ENCODE data around the gene DAGLB. TPM values are rescaled to one million over a fixed set of nuclear protein-coding genes. Genes with fewer than 3 reads are reported as not detected.

Gene DAGLB
- total and polyA plus RNA-seq, 2 of the 4 experiments (the other 2 are of a cell fraction), result 23.4 to 33.5 TPM

DNA sequence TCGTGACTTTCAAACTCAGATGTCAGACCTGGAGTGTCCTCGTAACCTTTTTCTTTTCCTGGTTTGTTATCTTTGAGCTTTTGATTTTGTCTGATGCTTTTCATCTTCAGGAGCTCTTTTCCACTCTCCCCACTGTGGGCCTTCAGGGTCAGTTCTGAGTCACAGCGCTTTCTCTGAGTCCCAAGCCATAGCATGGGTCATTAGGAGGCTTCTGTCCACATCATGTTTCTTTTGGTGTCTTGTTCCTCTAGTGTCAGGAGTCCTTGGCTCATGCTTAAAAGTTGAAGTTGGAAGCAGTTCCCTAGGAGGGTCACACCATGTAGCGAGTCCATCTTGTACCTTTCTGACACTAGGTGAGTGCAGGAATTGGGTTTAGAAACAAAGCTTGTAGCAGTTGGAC is 40.3 kb downstream of the DAGLB start:
- H3K27ac ChIP-seq (ENCODE audit: insufficient read depth, low read length), result no peak overlapping the region
- H2BK120ac ChIP-seq (ENCODE audit: low read depth, low read length), result no peak overlapping the region
- dilution Hi-C loops (cut with HindIII; ENCODE audit: low sequenced_read_pairs, unreplicated experiment) (no loop called here), intact Hi-C loops (cut with micrococcal nuclease) (no loop called here), in situ Hi-C loops (cut with MboI; ENCODE audit: low sequenced_read_pairs) (no loop called here)
- POLR2A ChIA-PET (ENCODE audit: unreplicated experiment), result no interaction called here
- H3K9me1 ChIP-seq (ENCODE audit: insufficient read depth, low read length), result peaks cover 9% of the 10 kb centered on the region; the same call in 1 of the 2 replicates
- DNase-seq (peak; percentile 20), ATAC-seq (ENCODE audit: low read depth) (peak; percentile 13; the same call in 1 of the 2 replicates)
- H2BK15ac ChIP-seq (ENCODE audit: low read depth, low read length), result no peak overlapping the region
- H3K4me2 ChIP-seq (ENCODE audit: low read depth, low read length), result no peak overlapping the region
- H3K4me1 ChIP-seq (ENCODE audit: control insufficient read depth, insufficient read depth, low read length), result no peaks in the 10 kb centered on the region
- peaks cover 46% of the 10 kb centered on the region for H4K20me1 ChIP-seq (ENCODE audit: insufficient read depth, low read length)
- H3K18ac ChIP-seq (ENCODE audit: low read depth, low read length), result no peak overlapping the region
- TF ChIP-seq BHLHE40 (IDR thresholded peaks at IDR 0.05; ENCODE audit: low read depth, low read length), result no peak
- TF ChIP-seq POLR2A (IDR thresholded peaks at IDR 0.05; ENCODE audit: low read depth, low read length), result no peak
- TF ChIP-seq FOS (IDR thresholded peaks at IDR 0.05; ENCODE audit: low read depth, low read length), result no peak
- TF ChIP-seq RFX5 (IDR thresholded peaks at IDR 0.05; ENCODE audit: low read depth, low read length), result no peak
- TF ChIP-seq MAFK (IDR thresholded peaks at IDR 0.05; ENCODE audit: low read depth, low read length), result no peak
- TF ChIP-seq, protein P1, sequence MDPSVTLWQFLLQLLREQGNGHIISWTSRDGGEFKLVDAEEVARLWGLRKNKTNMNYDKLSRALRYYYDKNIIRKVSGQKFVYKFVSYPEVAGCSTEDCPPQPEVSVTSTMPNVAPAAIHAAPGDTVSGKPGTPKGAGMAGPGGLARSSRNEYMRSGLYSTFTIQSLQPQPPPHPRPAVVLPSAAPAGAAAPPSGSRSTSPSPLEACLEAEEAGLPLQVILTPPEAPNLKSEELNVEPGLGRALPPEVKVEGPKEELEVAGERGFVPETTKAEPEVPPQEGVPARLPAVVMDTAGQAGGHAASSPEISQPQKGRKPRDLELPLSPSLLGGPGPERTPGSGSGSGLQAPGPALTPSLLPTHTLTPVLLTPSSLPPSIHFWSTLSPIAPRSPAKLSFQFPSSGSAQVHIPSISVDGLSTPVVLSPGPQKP (IDR thresholded peaks at IDR 0.05; ENCODE audit: borderline replicate concordance, low read depth, low read length), result no peak
- TF ChIP-seq, protein P2, sequence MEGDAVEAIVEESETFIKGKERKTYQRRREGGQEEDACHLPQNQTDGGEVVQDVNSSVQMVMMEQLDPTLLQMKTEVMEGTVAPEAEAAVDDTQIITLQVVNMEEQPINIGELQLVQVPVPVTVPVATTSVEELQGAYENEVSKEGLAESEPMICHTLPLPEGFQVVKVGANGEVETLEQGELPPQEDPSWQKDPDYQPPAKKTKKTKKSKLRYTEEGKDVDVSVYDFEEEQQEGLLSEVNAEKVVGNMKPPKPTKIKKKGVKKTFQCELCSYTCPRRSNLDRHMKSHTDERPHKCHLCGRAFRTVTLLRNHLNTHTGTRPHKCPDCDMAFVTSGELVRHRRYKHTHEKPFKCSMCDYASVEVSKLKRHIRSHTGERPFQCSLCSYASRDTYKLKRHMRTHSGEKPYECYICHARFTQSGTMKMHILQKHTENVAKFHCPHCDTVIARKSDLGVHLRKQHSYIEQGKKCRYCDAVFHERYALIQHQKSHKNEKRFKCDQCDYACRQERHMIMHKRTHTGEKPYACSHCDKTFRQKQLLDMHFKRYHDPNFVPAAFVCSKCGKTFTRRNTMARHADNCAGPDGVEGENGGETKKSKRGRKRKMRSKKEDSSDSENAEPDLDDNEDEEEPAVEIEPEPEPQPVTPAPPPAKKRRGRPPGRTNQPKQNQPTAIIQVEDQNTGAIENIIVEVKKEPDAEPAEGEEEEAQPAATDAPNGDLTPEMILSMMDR (conservative IDR thresholded peaks at IDR 0.05; ENCODE audit: low read depth, low read length), result no peak
- TF ChIP-seq RAD21 (IDR thresholded peaks at IDR 0.05; ENCODE audit: low read length), result no peak
- TF ChIP-seq, protein P3, sequence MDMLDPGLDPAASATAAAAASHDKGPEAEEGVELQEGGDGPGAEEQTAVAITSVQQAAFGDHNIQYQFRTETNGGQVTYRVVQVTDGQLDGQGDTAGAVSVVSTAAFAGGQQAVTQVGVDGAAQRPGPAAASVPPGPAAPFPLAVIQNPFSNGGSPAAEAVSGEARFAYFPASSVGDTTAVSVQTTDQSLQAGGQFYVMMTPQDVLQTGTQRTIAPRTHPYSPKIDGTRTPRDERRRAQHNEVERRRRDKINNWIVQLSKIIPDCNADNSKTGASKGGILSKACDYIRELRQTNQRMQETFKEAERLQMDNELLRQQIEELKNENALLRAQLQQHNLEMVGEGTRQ (IDR thresholded peaks at IDR 0.05; ENCODE audit: low read depth, low read length), result no peak
- TF ChIP-seq NFE2L2 (IDR thresholded peaks at IDR 0.05; ENCODE audit: low read depth, low read length), result no peak
- TF ChIP-seq MAZ (IDR thresholded peaks at IDR 0.05; ENCODE audit: borderline replicate concordance, low read depth, low read length), result no peak
- TF ChIP-seq SMC3 (IDR thresholded peaks at IDR 0.05; ENCODE audit: low read depth, low read length), result no peak
- no peak for TF ChIP-seq CEBPB (IDR thresholded peaks at IDR 0.05; ENCODE audit: low read depth, low read length)
- no peak for TF ChIP-seq MXI1 (IDR thresholded peaks at IDR 0.05; ENCODE audit: borderline replicate concordance, low read depth, low read length)
- no peak for TF ChIP-seq RCOR1 (IDR thresholded peaks at IDR 0.05; ENCODE audit: insufficient replicate concordance, low read length)
- TF ChIP-seq CHD1 (IDR thresholded peaks at IDR 0.05; ENCODE audit: low read depth, low read length), result no peak
- H3K9ac ChIP-seq (ENCODE audit: low read depth, low read length), result no peak overlapping the region
- no TSS peak for BruUV-seq (replicated peaks)
- H3K4ac ChIP-seq (ENCODE audit: low read depth, low read length), result no peak overlapping the region
- CTCF ChIA-PET, result no interaction called here
- no peak overlapping the region for H2AFZ ChIP-seq (replicated peaks; ENCODE audit: low read length, poor library complexity)
- no peaks in the 10 kb centered on the region for H3K9me3 ChIP-seq (ENCODE audit: control insufficient read depth, insufficient read depth, low read length)
- H2AK5ac ChIP-seq (ENCODE audit: low read depth, low read length), result no peak overlapping the region
- no peaks in the 10 kb centered on the region for H3K27me3 ChIP-seq (ENCODE audit: control insufficient read depth, insufficient read depth, low read length)
- H2AK9ac ChIP-seq (replicated peaks; ENCODE audit: low read depth, low read length, poor library complexity), result no peak overlapping the region
- H3K4me3 ChIP-seq (ENCODE audit: insufficient read depth, low read depth, low read length), result no peak overlapping the region
- no peak overlapping the region for H4K91ac ChIP-seq (ENCODE audit: insufficient read depth, low read depth, low read length)
- no peak overlapping the region for H3K23ac ChIP-seq (ENCODE audit: low read depth, low read length)
- H2BK20ac ChIP-seq (ENCODE audit: low read depth, low read length), result no peak overlapping the region
- H4K8ac ChIP-seq (ENCODE audit: low read depth in 2 of 2, low read length in 2 of 2), result no peak overlapping the region
- H2BK5ac ChIP-seq (ENCODE audit: low read depth, low read length, poor library complexity, severe bottlenecking), result no peak overlapping the region
- peaks cover 74% of the 10 kb centered on the region for H3K36me3 ChIP-seq (ENCODE audit: control insufficient read depth, insufficient read depth, low read length)
- H3K79me1 ChIP-seq (ENCODE audit: low read depth in 1 of 2, low read length in 2 of 2), result peaks cover 29 to 70% of the 10 kb centered on the region in 2 experiments; a peak in 3 of 4 replicates
- H4K5ac ChIP-seq (ENCODE audit: low read depth, low read length), result no peak overlapping the region
- no peak overlapping the region for H3K56ac ChIP-seq (ENCODE audit: extremely low read depth, insufficient read depth, low read length)
- no CpG with 5 or more reads among the region's 4 CpGs for WGBS, 2 experiments (ENCODE audit: extremely low coverage in 2 of 2, insufficient read length in 1 of 2)
- no peak overlapping the region for H3K14ac ChIP-seq (replicated peaks; ENCODE audit: low read depth, low read length)

Measured in IMR-90 (cell line).